ENCODE data around the gene CDR2. TPM values are rescaled to one million over a fixed set of nuclear protein-coding genes. Genes with fewer than 3 reads are reported as not detected.

Gene CDR2
- total RNA-seq (2022; extraction: Qiagen RNA extraction): 32.7 to 46.1 TPM (median 39.8 TPM) in 5 replicates

DNA sequence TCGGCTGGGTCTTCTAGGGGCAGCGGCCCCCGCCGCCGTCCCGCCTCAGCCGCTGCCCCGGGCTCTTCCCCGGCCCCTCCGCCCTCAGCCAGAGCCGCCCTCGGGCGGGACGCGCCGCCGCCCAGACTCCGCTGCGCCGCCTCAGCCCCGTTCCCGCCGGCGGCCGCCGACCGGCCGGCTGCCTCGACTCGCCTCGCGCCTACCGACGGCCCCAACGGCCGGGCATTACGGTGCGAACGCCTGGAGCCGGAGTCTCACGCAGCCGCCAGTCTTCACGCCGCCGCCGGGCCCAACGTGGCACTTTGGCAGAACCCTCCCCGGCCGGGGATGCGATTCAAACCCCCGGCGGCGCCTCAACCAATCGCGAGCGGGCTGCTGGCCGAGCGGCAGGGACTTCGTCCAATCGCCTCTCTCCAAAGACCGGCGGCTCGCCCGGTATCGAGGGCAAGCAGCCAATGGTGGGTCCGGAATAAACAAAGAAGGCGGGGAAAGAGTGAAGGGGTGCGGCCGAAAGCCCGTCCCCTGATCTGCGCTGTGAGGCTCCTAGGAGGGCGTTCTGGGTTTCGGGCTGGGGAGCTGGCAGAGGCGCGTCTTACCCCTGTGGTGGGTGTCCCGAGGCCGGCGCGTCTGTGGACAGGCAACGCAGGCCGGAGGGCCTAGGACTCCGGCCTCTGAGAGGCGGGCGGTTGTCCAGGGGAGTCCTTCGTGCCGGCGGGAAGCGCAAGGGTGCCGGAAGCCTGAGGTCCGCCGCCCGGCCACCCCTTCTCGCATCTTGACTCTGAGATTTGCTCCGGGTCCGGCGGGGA lies at the start of gene CDR2:
TSS of gene CDR2 (minus strand) at position 309 of the 806 bp plus-strand sequence. CDS start 310 bp downstream, outside the sequence.

DNA sequence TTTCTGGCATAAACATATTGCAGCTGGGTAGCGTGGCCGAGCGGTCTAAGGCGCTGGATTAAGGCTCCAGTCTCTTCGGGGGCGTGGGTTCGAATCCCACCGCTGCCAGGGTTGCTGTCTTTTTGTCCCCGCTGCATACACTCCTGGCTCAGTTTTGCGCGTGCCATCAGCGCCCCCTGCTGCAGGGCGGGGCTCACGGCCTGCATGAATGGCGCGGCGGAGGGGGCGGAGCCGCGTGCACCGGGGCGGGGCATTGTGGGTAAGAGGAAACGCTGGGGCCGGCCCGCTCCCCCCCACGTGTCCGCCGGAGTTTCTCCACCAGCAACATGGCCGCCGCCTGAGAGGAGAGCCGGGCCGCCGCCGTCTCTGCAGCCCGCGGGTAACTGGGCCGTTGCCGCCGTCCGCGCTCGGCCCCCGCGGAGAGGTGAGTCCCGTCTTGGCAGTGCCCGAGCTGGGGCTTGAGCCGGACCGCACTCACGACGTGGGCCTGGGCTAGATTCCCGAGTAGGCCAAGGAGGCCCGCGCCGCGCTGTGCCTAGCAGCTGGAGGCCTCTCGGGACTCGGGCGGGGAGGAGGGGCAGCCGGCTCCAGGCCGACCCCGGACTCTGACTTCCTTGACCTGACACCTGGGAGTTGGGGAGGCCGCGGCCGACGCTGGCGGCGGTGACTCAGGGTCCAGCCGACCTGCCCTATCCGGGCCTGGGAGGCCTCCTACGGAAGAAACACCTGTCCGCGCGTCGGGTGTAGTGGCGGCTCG lies 77.1 kb downstream of the CDR2 start, which contains the start of gene POLR3E:
TSS of gene POLR3E (plus strand) at position 296 of the 757 bp plus-strand sequence. CDS start 5,560 bp downstream, outside the sequence.

Other genes with a start within 250 kb of the CDR2 start
- gene SDR42E2, start 212.1 kb downstream of the CDR2 start, total RNA-seq (2022; extraction: Qiagen RNA extraction): not detected in 5 replicates
- 11.7 to 19.4 TPM (median 16.1 TPM) in 5 replicates for gene EEF2K, start 168.3 kb downstream of the CDR2 start, total RNA-seq (2022; extraction: Qiagen RNA extraction)
- gene POLR3E, start 77.2 kb downstream of the CDR2 start, total RNA-seq (2022; extraction: Qiagen RNA extraction): 33.9 to 37.8 TPM (median 35.2 TPM) in 5 replicates
- 20.8 to 34.3 TPM (median 25.2 TPM) in 5 replicates for gene NPIPB5, start 136.3 kb upstream of the CDR2 start, total RNA-seq (2022; extraction: Qiagen RNA extraction)